ENCODE data around the gene CHST5. TPM values are rescaled to one million over a fixed set of nuclear protein-coding genes. Genes with fewer than 3 reads are reported as not detected.

CHST5 gene
- total and polyA plus RNA-seq, 2 experiments from 2014 or later = not detected

DNA sequence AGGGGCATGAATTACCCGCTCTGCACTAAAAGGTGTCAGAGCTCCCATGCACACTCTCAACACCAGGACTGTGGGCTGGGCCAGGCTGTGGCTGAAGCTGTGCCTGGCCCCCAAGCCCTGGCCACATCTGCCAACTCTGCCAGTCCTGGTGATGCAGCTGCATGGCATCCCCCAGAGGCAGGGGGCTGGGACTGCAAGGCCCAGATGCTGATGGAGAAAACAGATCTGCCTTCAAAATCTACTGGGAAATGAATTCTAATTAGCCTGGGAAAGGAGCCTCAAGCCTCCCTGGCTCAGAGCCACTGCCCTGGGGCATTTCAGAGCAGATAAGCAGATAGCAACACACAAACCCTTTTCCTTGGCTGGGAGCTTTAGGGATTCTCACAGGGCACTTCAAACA is 44.0 kb downstream of the CHST5 start:
- H4K20me1 ChIP-seq (ENCODE audit: insufficient read depth, poor library complexity, severe bottlenecking) = no peaks in the 10 kb centered on the region
- no peak overlapping the region for H3K27ac ChIP-seq
- no peak overlapping the region for H3K4me3 ChIP-seq
- H2AFZ ChIP-seq = no peak overlapping the region
- H3K4me2 ChIP-seq = no peak overlapping the region
- H3K36me3 ChIP-seq (replicated peaks; ENCODE audit: insufficient read depth, low read depth) = no peaks in the 10 kb centered on the region
- H3K27me3 ChIP-seq = peaks cover 12% of the 10 kb centered on the region
- H3K9me3 ChIP-seq (ENCODE audit: low read depth) = no peaks in the 10 kb centered on the region
- H3K4me1 ChIP-seq (ENCODE audit: insufficient read depth) = peaks cover 5% of the 10 kb centered on the region
- DNase-seq (ENCODE audit: low spot score) = no peak
- no peaks in the 10 kb centered on the region for H3K9me2 ChIP-seq (replicated peaks; ENCODE audit: insufficient read depth)
- H3K79me2 ChIP-seq = no peaks in the 10 kb centered on the region
- TF ChIP-seq EZH2 (IDR thresholded peaks at IDR 0.05; ENCODE audit: borderline replicate concordance) (no peak), EZH2phosphoT487 (IDR thresholded peaks at IDR 0.05; ENCODE audit: low read depth, severe bottlenecking, unreplicated experiment) (no peak)
- TF ChIP-seq, protein P1, sequence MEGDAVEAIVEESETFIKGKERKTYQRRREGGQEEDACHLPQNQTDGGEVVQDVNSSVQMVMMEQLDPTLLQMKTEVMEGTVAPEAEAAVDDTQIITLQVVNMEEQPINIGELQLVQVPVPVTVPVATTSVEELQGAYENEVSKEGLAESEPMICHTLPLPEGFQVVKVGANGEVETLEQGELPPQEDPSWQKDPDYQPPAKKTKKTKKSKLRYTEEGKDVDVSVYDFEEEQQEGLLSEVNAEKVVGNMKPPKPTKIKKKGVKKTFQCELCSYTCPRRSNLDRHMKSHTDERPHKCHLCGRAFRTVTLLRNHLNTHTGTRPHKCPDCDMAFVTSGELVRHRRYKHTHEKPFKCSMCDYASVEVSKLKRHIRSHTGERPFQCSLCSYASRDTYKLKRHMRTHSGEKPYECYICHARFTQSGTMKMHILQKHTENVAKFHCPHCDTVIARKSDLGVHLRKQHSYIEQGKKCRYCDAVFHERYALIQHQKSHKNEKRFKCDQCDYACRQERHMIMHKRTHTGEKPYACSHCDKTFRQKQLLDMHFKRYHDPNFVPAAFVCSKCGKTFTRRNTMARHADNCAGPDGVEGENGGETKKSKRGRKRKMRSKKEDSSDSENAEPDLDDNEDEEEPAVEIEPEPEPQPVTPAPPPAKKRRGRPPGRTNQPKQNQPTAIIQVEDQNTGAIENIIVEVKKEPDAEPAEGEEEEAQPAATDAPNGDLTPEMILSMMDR (IDR thresholded peaks at IDR 0.05; ENCODE audit: poor library complexity) = no peak
- WGBS (ENCODE audit: low lambda C conversion rate, missing lambda C conversion rate) = 71% methylated on average over 1 of the region's 1 CpG

DNA sequence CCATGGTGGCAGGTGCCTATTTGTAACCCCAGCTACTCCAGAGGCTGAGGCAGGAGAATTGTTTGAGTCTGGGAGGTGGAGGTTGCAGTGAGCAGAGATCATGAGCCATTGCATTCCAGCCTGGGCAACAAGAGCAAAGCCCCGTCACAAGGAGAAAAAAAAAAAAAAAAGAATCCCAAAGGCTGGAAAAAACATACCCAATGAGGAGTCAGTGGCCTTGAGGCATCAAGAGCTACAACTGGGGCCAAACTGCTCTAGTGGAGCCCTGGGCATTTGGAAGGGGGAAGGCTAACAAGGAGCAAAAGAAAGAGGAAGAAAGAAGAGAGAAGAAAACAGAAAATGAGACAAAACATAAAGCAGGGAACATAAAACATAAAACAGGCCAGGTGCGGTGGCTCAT is 47.6 kb downstream of the CHST5 start:
- Histone ChIP-seq H3K79me2 (no peaks in the 10 kb centered on the region), H2AFZ (no peak overlapping the region), H3K27me3 (no peaks in the 10 kb centered on the region), H3K4me2 (no peak overlapping the region), H3K4me3 (no peak overlapping the region), H3K36me3 (replicated peaks; ENCODE audit: insufficient read depth, low read depth) (no peaks in the 10 kb centered on the region), H3K9me3 (ENCODE audit: low read depth) (no peaks in the 10 kb centered on the region), H4K20me1 (ENCODE audit: insufficient read depth, poor library complexity, severe bottlenecking) (no peaks in the 10 kb centered on the region), H3K27ac (no peak overlapping the region), H3K9me2 (replicated peaks; ENCODE audit: insufficient read depth) (no peaks in the 10 kb centered on the region), H3K4me1 (ENCODE audit: insufficient read depth) (no peaks in the 10 kb centered on the region)
- DNase-seq (ENCODE audit: low spot score) = no peak
- WGBS (ENCODE audit: low lambda C conversion rate, missing lambda C conversion rate) = 92% methylated on average over 2 of the region's 2 CpGs
- TF ChIP-seq, protein P1 (IDR thresholded peaks at IDR 0.05; ENCODE audit: poor library complexity) = no peak
- TF ChIP-seq EZH2 (IDR thresholded peaks at IDR 0.05; ENCODE audit: borderline replicate concordance) = no peak
- TF ChIP-seq EZH2phosphoT487 (IDR thresholded peaks at IDR 0.05; ENCODE audit: low read depth, severe bottlenecking, unreplicated experiment) = no peak

DNA sequence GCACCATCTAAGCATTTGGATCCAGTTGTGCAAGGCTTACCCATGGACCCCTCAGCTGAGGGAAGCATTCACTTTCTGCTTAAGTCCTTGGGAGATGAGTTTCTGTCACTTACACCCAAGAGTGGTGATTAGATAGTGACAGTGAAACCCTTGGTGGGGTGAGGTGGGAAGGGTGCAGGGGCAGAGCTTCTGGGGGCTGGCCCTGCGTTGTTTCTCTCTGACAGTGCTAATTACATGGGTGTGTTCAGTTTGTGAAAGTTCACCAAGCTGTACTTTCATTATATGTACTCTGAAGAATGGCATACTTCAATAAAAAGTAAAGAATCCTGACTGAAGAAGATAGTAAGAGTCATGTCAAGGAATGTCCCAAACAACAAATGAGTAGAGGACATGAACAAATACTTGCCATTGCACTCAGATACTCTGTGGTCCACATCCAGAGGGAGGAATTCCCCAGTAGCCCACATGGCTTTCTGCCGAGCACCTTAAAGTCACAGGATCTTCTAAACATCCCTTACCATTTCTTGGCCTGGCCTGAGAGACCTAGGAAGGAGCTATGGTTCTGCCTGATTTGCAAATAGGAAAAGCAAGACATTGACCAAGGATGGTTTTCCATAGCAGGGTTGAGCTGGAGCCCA is 49.1 kb downstream of the CHST5 start:
- 85% methylated on average over 2 of the region's 2 CpGs for WGBS (ENCODE audit: low lambda C conversion rate, missing lambda C conversion rate)
- H3K9me2 ChIP-seq (replicated peaks; ENCODE audit: insufficient read depth) = no peaks in the 10 kb centered on the region
- no peaks in the 10 kb centered on the region for H3K9me3 ChIP-seq (ENCODE audit: low read depth)
- no peaks in the 10 kb centered on the region for H3K4me1 ChIP-seq (ENCODE audit: insufficient read depth)
- no peak overlapping the region for H3K4me2 ChIP-seq
- H3K27ac ChIP-seq = peak overlapping the region; percentile 23
- H4K20me1 ChIP-seq (ENCODE audit: insufficient read depth, poor library complexity, severe bottlenecking) = no peaks in the 10 kb centered on the region
- no peaks in the 10 kb centered on the region for H3K36me3 ChIP-seq (replicated peaks; ENCODE audit: insufficient read depth, low read depth)
- no peak for DNase-seq (ENCODE audit: low spot score)
- no peak overlapping the region for H2AFZ ChIP-seq
- TF ChIP-seq EZH2 (IDR thresholded peaks at IDR 0.05; ENCODE audit: borderline replicate concordance) (no peak), EZH2phosphoT487 (IDR thresholded peaks at IDR 0.05; ENCODE audit: low read depth, severe bottlenecking, unreplicated experiment) (no peak)
- TF ChIP-seq, protein P1 (IDR thresholded peaks at IDR 0.05; ENCODE audit: poor library complexity) = no peak
- no peak overlapping the region for H3K4me3 ChIP-seq
- H3K79me2 ChIP-seq = no peaks in the 10 kb centered on the region
- no peaks in the 10 kb centered on the region for H3K27me3 ChIP-seq

Measured in hepatocyte (in vitro differentiated cells).